ENCODE results near the gene ETV3. TPM values are rescaled to one million over a fixed set of nuclear protein-coding genes. Genes with fewer than 3 reads are reported as not detected.

ETV3 gene
- polyA plus RNA-seq, 3 donors, result 4.8 to 62.3 (median 6.3) TPM

- Mint-ChIP-seq H3K27ac (peak overlapping the region in 3 of 7 donors; percentile 26 to 56 (median 48)), H3K36me3 (peaks cover 27 to 31% of the 10 kb centered on the region in 2 donors), H3K9me3 (no peaks in the 10 kb centered on the region), H3K4me3 (no peak overlapping the region), H3K27me3 (ENCODE audit: low read depth in 3 of 3) (peaks cover 0 to 4% (median 3%) of the 10 kb centered on the region in 3 donors), H3K4me1 (peaks cover 8% of the 10 kb centered on the region)
- no peak overlapping the region for H3K4me2 ChIP-seq (replicated peaks; ENCODE audit: extremely low read depth, low read length, poor library complexity, severe bottlenecking)
- no peak overlapping the region for H3K27ac ChIP-seq (ENCODE audit: low read depth in 1 of 2, low read length in 2 of 2)
- peaks cover 7 to 8% of the 10 kb centered on the region in 2 donors for H3K4me1 ChIP-seq (ENCODE audit: control insufficient read depth in 1 of 2, insufficient read depth in 2 of 2, low read length in 2 of 2)
- no peak for DNase-seq
- intact Hi-C loops (cut with micrococcal nuclease), result no loop called here
- H2AFZ ChIP-seq (ENCODE audit: insufficient read depth, low read depth, low read length, poor library complexity, severe bottlenecking), result no peak overlapping the region
- no peaks in the 10 kb centered on the region for H3K27me3 ChIP-seq (ENCODE audit: control insufficient read depth in 2 of 2, insufficient read depth in 2 of 2, low read length in 2 of 2)
- H3K79me2 ChIP-seq (ENCODE audit: insufficient read depth, low read length), result peaks cover 3% of the 10 kb centered on the region
- H4K20me1 ChIP-seq (ENCODE audit: insufficient read depth, low read length), result peaks cover 36% of the 10 kb centered on the region
- H3K9ac ChIP-seq (ENCODE audit: insufficient read depth, low read length, poor library complexity, severe bottlenecking), result no peak overlapping the region
- no peaks in the 10 kb centered on the region for H3K9me3 ChIP-seq (replicated peaks in 1 of 2; ENCODE audit: control insufficient read depth in 1 of 2, insufficient read depth in 1 of 2, low read length in 2 of 2)
- no peak for TF ChIP-seq CTCF (IDR thresholded peaks at IDR 0.05)
- peaks cover 25 to 36% of the 10 kb centered on the region in 2 donors for H3K36me3 ChIP-seq (replicated peaks in 1 of 2; ENCODE audit: control insufficient read depth in 1 of 2, insufficient read depth in 2 of 2, low read length in 2 of 2)
- H3K4me3 ChIP-seq (replicated peaks in 1 of 3; ENCODE audit: low read depth in 2 of 3, low read length in 3 of 3), result no peak overlapping the region
- 100% methylated on average over 1 of the region's 2 CpGs for WGBS (ENCODE audit: insufficient coverage)
These were observed 18.7 kb downstream of the ETV3 start for GRCh38 chr1:157119448-157119847.

- DNase-seq, result no peak
- no peak overlapping the region for H3K4me3 ChIP-seq (replicated peaks in 1 of 3; ENCODE audit: low read depth in 2 of 3, low read length in 3 of 3)
- WGBS (ENCODE audit: insufficient coverage), result 96% methylated on average over 9 of the region's 9 CpGs
- peaks cover 21 to 32% of the 10 kb centered on the region in 2 donors for H3K36me3 ChIP-seq (replicated peaks in 1 of 2; ENCODE audit: control insufficient read depth in 1 of 2, insufficient read depth in 2 of 2, low read length in 2 of 2)
- H3K9ac ChIP-seq (ENCODE audit: insufficient read depth, low read length, poor library complexity, severe bottlenecking), result no peak overlapping the region
- H2AFZ ChIP-seq (ENCODE audit: insufficient read depth, low read depth, low read length, poor library complexity, severe bottlenecking), result no peak overlapping the region
- peaks cover 3% of the 10 kb centered on the region for H3K79me2 ChIP-seq (ENCODE audit: insufficient read depth, low read length)
- Mint-ChIP-seq H3K4me1 (peaks cover 9% of the 10 kb centered on the region), H3K27me3 (ENCODE audit: low read depth in 3 of 3) (peaks cover 0 to 7% (median 3%) of the 10 kb centered on the region in 3 donors), H3K36me3 (peaks cover 23 to 27% of the 10 kb centered on the region in 2 donors), H3K4me3 (no peak overlapping the region), H3K27ac (no peak overlapping the region), H3K9me3 (no peaks in the 10 kb centered on the region)
- peaks cover 9 to 10% of the 10 kb centered on the region in 2 donors for H3K4me1 ChIP-seq (ENCODE audit: control insufficient read depth in 1 of 2, insufficient read depth in 2 of 2, low read length in 2 of 2)
- no peak overlapping the region for H3K27ac ChIP-seq (ENCODE audit: low read depth in 1 of 2, low read length in 2 of 2)
- intact Hi-C loops (cut with micrococcal nuclease), result no loop called here
- no peaks in the 10 kb centered on the region for H3K27me3 ChIP-seq (ENCODE audit: control insufficient read depth in 2 of 2, insufficient read depth in 2 of 2, low read length in 2 of 2)
- no peak overlapping the region for H3K4me2 ChIP-seq (replicated peaks; ENCODE audit: extremely low read depth, low read length, poor library complexity, severe bottlenecking)
- no peaks in the 10 kb centered on the region for H3K9me3 ChIP-seq (replicated peaks in 1 of 2; ENCODE audit: control insufficient read depth in 1 of 2, insufficient read depth in 1 of 2, low read length in 2 of 2)
- H4K20me1 ChIP-seq (ENCODE audit: insufficient read depth, low read length), result peaks cover 32% of the 10 kb centered on the region
- no peak for TF ChIP-seq CTCF (IDR thresholded peaks at IDR 0.05)
These were observed 19.2 kb downstream of the ETV3 start for GRCh38 chr1:157119008-157119407.

All from CD14-positive monocyte (primary cell).